Spleen (tissue), 11 donors: ENCODE data around the gene TLE1. TPM values are rescaled to one million over a fixed set of nuclear protein-coding genes. Genes with fewer than 3 reads are reported as not detected.

Experiments
- DNase-seq: peaks from one replicate; pipeline ENCODE4 v3.0.0-alpha.2; 2020
- H3K27ac ChIP-seq, 8 donors: fragments of 200-600 bp; sonication (generic) in 7 of 8; 1 replicate in 4 of 8; 2 replicates in 4 of 8; pipeline versions ENCODE4 v1.5.0 to v1.8.0; 2016 to 2021; ENCODE audit warnings: inconsistent platforms in 4 of 8, mild to moderate bottlenecking in 4 of 8, moderate library complexity in 1 of 8
- H3K27me3 ChIP-seq, 7 donors: fragments of 200-600 bp; sonication (generic) in 6 of 7; replicated peaks in 1 of 7; 1 replicate in 4 of 7; 2 replicates in 3 of 7; pipeline versions ENCODE4 v1.5.0 to v1.8.0; 2016 to 2021; ENCODE audit warnings: inconsistent platforms in 3 of 7, mild to moderate bottlenecking in 1 of 7
- H3K36me3 ChIP-seq, 6 donors: fragments of 200-600 bp; sonication (generic) in 5 of 6; 1 replicate in 4 of 6; 2 replicates in 2 of 6; pipeline versions ENCODE4 v1.5.0 to v1.8.0; 2016 to 2021; ENCODE audit warnings: inconsistent platforms in 2 of 6
- H3K4me1 ChIP-seq, 6 donors: fragments of 200-600 bp; sonication (generic) in 5 of 6; 1 replicate in 3 of 6; 2 replicates in 3 of 6; pipeline versions ENCODE4 v1.5.0 to v1.8.0; 2016 to 2021; ENCODE audit warnings: inconsistent platforms in 3 of 6
- H3K4me3 ChIP-seq, 8 donors: fragments of 200-600 bp; sonication (generic) in 7 of 8; 1 replicate in 4 of 8; 2 replicates in 4 of 8; pipeline versions ENCODE4 v1.5.0 to v1.8.0; 2016 to 2021; ENCODE audit warnings: inconsistent platforms in 4 of 8, mild to moderate bottlenecking in 4 of 8, moderate library complexity in 2 of 8
- H3K9me3 ChIP-seq, 8 donors: fragments of 200-600 bp; sonication (generic) in 7 of 8; 1 replicate in 4 of 8; 2 replicates in 4 of 8; pipeline versions ENCODE4 v1.5.0 to v1.8.0; 2016 to 2021; ENCODE audit warnings: inconsistent platforms in 4 of 8
- POLR2A ChIP-seq, 3 donors: fragments of 450-650 bp; IDR thresholded peaks; one replicate each; pipeline ENCODE4 v1.5.1; 2017; ENCODE audit warnings: antibody characterized with exemption in 3 of 3, mild to moderate bottlenecking in 1 of 3
- POLR2AphosphoS5 ChIP-seq, 3 donors: sonication (generic); formaldehyde crosslinking; IDR thresholded peaks; one replicate each; pipeline ENCODE4 v1.5.1; 2017; ENCODE audit warnings: antibody characterized with exemption in 3 of 3
- WGBS, 5 donors: extraction: QIAGEN DNeasy Blood & Tissue Kit in 3 of 5; methylation state at CpG; one replicate each; pipeline versions ENCODE4 v1.1.5 to v1.1.7; 2013 to 2018; 5-methylcytosine and 5-hydroxymethylcytosine counted together
- intact Hi-C: fragments of 100-400 bp; cut with DNase I; formaldehyde crosslinking; loops from one replicate; pipeline ENCODE4 v1.15.0; 2023; ENCODE audit warnings: low total_unique reads
- polyA plus RNA-seq, 3 donors: library from polyadenylated mRNA; stranded (reverse); fragments of 200-250 nt; gene quantifications; one replicate each; pipeline ENCODE4 v1.2.1, GENCODE V29; 2013
- total RNA-seq, 7 donors: library from RNA; depleted of rRNA in 3 of 7; stranded (reverse); fragments of >200 nt in 3 of 7; fragmentation: NEBNext Ultra II Directional in 4 of 7; extraction: Animal tissue kit (Norgen Biotek cat#: 25700) in 4 of 7; gene quantifications; one replicate each; pipeline versions ENCODE4 v1.1.0 to v1.2.1, GENCODE V29; 2016 to 2021
- TF ChIP-seq, protein P1 (sequence below), 11 experiments: fragments of 200-600 bp in 7 of 11; fragments of 450-650 bp in 4 of 11; sonication (generic) in 4 of 11; IDR thresholded peaks in 8 of 11; conservative IDR thresholded peaks in 3 of 11; 1 replicate in 7 of 11; 2 replicates in 4 of 11; pipeline versions ENCODE4 v1.4.0 to v1.8.0; 2016 to 2021; ENCODE audit warnings: antibody characterized with exemption in 11 of 11, inconsistent platforms in 4 of 11, mild to moderate bottlenecking in 1 of 11
- donor health status: healthy with polysubstance abuse.
- donor health status: DM: no; HTN: no; CAD: no; lungs with moderate emphysema.
- donor health status: DM: no; HTN: no; CAD: no.
- donor health status: Bipolar disorder and iron deficiency.
- donor health status: healthy.
- donor health status: DM: no; HTN: no; CAD: no.
- donor health status: DM: yes; HTN: yes; CAD: no.

The TLE1 gene
- total and polyA plus RNA-seq, 10 donors = 34.7 to 110 (median 60.2) TPM

DNA sequence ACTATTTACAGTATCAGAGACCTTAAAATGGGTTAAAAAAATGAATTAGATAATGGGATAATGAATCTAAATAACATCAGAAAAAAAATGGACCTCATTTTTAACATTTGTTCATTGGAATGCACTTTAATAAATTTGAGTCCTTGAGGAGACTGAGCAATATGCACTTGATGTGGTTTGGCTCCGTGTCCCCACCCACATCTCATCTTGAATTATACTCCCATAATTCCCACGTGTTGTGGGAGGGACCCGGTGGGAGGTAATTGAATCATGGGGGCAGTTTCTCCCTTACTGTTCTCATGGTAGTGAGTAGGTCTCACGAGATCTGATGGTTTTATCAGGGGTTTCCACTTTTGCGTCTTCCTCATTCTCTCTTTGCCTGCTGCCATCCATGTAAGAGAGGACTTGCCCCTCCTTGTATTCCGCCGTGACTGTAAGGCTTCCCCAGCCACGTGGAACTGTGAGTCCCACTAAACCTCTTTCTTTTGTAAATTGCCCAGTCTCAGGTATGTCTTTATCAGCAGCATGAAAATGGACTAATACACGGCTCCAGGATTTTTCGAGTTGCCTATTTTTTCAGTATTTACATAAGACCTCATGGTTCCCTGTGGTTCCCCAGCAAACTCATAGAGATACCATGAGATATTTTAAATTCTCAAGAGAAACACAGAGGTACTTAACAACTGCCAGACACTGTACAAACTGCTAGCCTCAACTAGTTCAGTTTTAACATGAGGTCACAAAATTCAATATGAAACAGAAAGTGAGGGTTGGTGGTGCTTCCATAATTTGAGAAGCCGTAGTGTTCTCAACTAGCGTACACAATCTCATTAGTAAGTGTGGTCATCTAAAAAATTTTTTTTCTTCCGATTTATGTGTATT, 128.3 kb downstream of the TLE1 start:
- DNase-seq = no peak
- Histone ChIP-seq H3K4me1 (peaks cover 0 to 6% (median 0%) of the 10 kb centered on the region in 6 donors), H3K36me3 (no peaks in the 10 kb centered on the region), H3K27ac (peak overlapping the region in 2 of 8 donors; percentile 40 to 58), H3K27me3 (no peaks in the 10 kb centered on the region), H3K4me3 (peak overlapping the region in 1 of 8 donors; percentile 36), H3K9me3 (no peaks in the 10 kb centered on the region)
- WGBS, 5 donors = 70 to 82% (median 80%) methylated on average over 13 of the region's 13 CpGs
- peak in 1 of 3 donors; percentile 62 for TF ChIP-seq POLR2AphosphoS5 (IDR thresholded peaks at IDR 0.05)
- no peak for TF ChIP-seq POLR2A (IDR thresholded peaks at IDR 0.05)
- intact Hi-C loops = no loop called here

DNA sequence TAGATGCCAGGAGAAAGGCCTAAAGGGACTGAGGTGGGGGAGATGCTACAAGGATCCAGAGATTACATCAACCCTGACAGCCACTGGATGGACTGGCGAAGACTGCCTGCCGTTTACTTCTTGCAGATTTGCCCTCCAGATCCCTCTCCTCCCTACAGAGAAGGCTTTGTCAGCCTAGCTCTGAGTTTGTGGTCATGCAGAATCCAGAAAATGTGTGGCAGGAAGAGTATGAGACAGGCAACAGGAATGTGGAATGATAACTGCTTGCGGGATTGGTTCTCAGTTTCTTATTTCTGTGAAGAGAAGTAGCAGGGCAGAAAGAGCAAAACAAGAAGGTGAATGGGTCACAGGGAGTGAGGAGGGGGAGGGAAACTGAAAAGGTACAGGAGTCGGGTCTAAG, 129.6 kb downstream of the TLE1 start:
- Histone ChIP-seq H3K4me3 (no peak overlapping the region), H3K27me3 (no peaks in the 10 kb centered on the region), H3K36me3 (no peaks in the 10 kb centered on the region), H3K9me3 (no peaks in the 10 kb centered on the region), H3K4me1 (peaks cover 0 to 6% (median 0%) of the 10 kb centered on the region in 6 donors), H3K27ac (no peak overlapping the region)
- intact Hi-C loops = no loop called here
- TF ChIP-seq POLR2AphosphoS5 (IDR thresholded peaks at IDR 0.05) = no peak
- TF ChIP-seq POLR2A (IDR thresholded peaks at IDR 0.05) = no peak
- TF ChIP-seq, protein P1, sequence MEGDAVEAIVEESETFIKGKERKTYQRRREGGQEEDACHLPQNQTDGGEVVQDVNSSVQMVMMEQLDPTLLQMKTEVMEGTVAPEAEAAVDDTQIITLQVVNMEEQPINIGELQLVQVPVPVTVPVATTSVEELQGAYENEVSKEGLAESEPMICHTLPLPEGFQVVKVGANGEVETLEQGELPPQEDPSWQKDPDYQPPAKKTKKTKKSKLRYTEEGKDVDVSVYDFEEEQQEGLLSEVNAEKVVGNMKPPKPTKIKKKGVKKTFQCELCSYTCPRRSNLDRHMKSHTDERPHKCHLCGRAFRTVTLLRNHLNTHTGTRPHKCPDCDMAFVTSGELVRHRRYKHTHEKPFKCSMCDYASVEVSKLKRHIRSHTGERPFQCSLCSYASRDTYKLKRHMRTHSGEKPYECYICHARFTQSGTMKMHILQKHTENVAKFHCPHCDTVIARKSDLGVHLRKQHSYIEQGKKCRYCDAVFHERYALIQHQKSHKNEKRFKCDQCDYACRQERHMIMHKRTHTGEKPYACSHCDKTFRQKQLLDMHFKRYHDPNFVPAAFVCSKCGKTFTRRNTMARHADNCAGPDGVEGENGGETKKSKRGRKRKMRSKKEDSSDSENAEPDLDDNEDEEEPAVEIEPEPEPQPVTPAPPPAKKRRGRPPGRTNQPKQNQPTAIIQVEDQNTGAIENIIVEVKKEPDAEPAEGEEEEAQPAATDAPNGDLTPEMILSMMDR (IDR thresholded peaks at IDR 0.05 in 8 of 11, conservative IDR thresholded peaks at IDR 0.05 in 3 of 11) = no peak
- DNase-seq = no peak
- 70 to 85% (median 74%) methylated on average over 4 of the region's 4 CpGs for WGBS, 5 donors

- 80 to 94% (median 88%) methylated on average over 4 of the region's 4 CpGs for WGBS, 5 donors
- intact Hi-C loops = no loop called here
- Histone ChIP-seq H3K36me3 (no peaks in the 10 kb centered on the region), H3K9me3 (no peaks in the 10 kb centered on the region), H3K27ac (no peak overlapping the region), H3K4me1 (peaks cover 0 to 6% (median 0%) of the 10 kb centered on the region in 6 donors), H3K4me3 (no peak overlapping the region), H3K27me3 (no peaks in the 10 kb centered on the region)
- TF ChIP-seq POLR2AphosphoS5 (IDR thresholded peaks at IDR 0.05) (no peak), POLR2A (IDR thresholded peaks at IDR 0.05) (no peak)
- TF ChIP-seq, protein P1 (IDR thresholded peaks at IDR 0.05 in 8 of 11, conservative IDR thresholded peaks at IDR 0.05 in 3 of 11) = no peak
- no peak for DNase-seq
These were observed 130.2 kb downstream of the TLE1 start for GRCh38 chr9:81559197-81559596.

- Histone ChIP-seq H3K9me3 (no peaks in the 10 kb centered on the region), H3K4me3 (no peak overlapping the region), H3K4me1 (peaks cover 0 to 6% (median 0%) of the 10 kb centered on the region in 6 donors), H3K36me3 (no peaks in the 10 kb centered on the region), H3K27ac (no peak overlapping the region), H3K27me3 (no peaks in the 10 kb centered on the region)
- intact Hi-C loops = no loop called here
- no peak for TF ChIP-seq POLR2AphosphoS5 (IDR thresholded peaks at IDR 0.05)
- TF ChIP-seq, protein P1 (IDR thresholded peaks at IDR 0.05 in 8 of 11, conservative IDR thresholded peaks at IDR 0.05 in 3 of 11) = no peak
- TF ChIP-seq POLR2A (IDR thresholded peaks at IDR 0.05) = no peak
- DNase-seq = no peak
- 64 to 77% (median 71%) methylated on average over 6 of the region's 6 CpGs for WGBS, 5 donors
These were observed 131.1 kb downstream of the TLE1 start for GRCh38 chr9:81558091-81558830.
